Endothelial cell of umbilical vein (primary cell): ENCODE data around the gene LOXL1. TPM values are rescaled to one million over a fixed set of nuclear protein-coding genes. Genes with fewer than 3 reads are reported as not detected.

ENCODE experiments used
- BruUV-seq: library from RNA; stranded (reverse); fragments of 400-500 nt; replicated peaks from 2 replicates; lab custom pipeline; 2021; lab: Mats Ljungman, UMichigan
- CTCF ChIA-PET: fragments of 300-600, 350-600 bp; sonication (Branson Sonifier 250); formaldehyde crosslinking; loops from one replicate; lab custom pipeline; 2021; ENCODE audit warnings: antibody characterized with exemption, inconsistent platforms; lab: Charles Lee
- POLR2A ChIA-PET: fragments of 300-600, 350-600 bp; sonication (Branson Sonifier 250); formaldehyde crosslinking; loops from one replicate; lab custom pipeline; 2021; ENCODE audit warnings: antibody characterized with exemption, inconsistent platforms; lab: Charles Lee
- DNase-seq: peaks from one replicate; pipeline ENCODE4 v3.0.0-alpha.2; 2011; ENCODE audit warnings: low read depth, low spot score
- FAIRE-seq: peaks from 2 replicates; lab custom pipeline; 2011; peaks lifted over from hg19 to GRCh38; lab: Jason Lieb, UNC
- H2AFZ ChIP-seq: 2 replicates; pipeline ENCODE4 v1.6.0; 2012; ENCODE audit warnings: low read depth, low read length, control low read depth, inconsistent platforms
- H3K27ac ChIP-seq: 2 replicates; pipeline ENCODE4 v1.5.1; 2011; ENCODE audit warnings: low read depth, mild to moderate bottlenecking, control low read depth, low read length, moderate library complexity; ENCODE audit not compliant: insufficient read depth
- H3K27me3 ChIP-seq, 2 experiments: 2 replicates each; pipeline versions ENCODE4 v1.6.0 to v1.6.1; 2011; ENCODE audit warnings: low read length in 2 of 2, mixed read lengths in 1 of 2; ENCODE audit not compliant: control insufficient read depth in 2 of 2, insufficient read depth in 2 of 2
- H3K36me3 ChIP-seq, 2 experiments: 2 replicates in 1 of 2; 3 replicates in 1 of 2; pipeline ENCODE4 v1.5.1; 2011; ENCODE audit warnings: low read length in 2 of 2, mild to moderate bottlenecking in 1 of 2, moderate library complexity in 1 of 2; ENCODE audit not compliant: control insufficient read depth in 2 of 2, insufficient read depth in 2 of 2; ENCODE audit errors: extremely low read depth in 1 of 2
- H3K4me1 ChIP-seq: 3 replicates; pipeline ENCODE4 v1.5.1; 2011; ENCODE audit warnings: mild to moderate bottlenecking, low read length; ENCODE audit not compliant: control insufficient read depth, insufficient read depth; ENCODE audit errors: extremely low read depth
- H3K4me2 ChIP-seq: 2 replicates; pipeline ENCODE4 v1.6.1; 2011; ENCODE audit warnings: low read length, control low read depth, mixed read lengths; ENCODE audit not compliant: insufficient read depth
- H3K4me3 ChIP-seq, 3 experiments: fragments of 200-600 bp in 1 of 3; sonication (generic), shearing (Covaris generic) in 1 of 3; replicated peaks in 1 of 3; 2 replicates each; pipeline ENCODE4 v1.5.1; 2011 to 2016; ENCODE audit warnings: control low read depth in 3 of 3, low read length in 3 of 3, mild to moderate bottlenecking in 2 of 3, inconsistent platforms in 1 of 3, low read depth in 1 of 3, moderate library complexity in 1 of 3; ENCODE audit not compliant: insufficient read depth in 1 of 3
- H3K79me2 ChIP-seq: 2 replicates; pipeline ENCODE4 v1.6.0; 2012; ENCODE audit warnings: low read length, inconsistent platforms; ENCODE audit not compliant: control insufficient read depth, insufficient read depth
- H3K9ac ChIP-seq: replicated peaks from 2 replicates; pipeline ENCODE3; 2011; ENCODE audit warnings: low read length, control low read depth; ENCODE audit not compliant: insufficient read depth; ENCODE audit errors: extremely low read depth
- H3K9me1 ChIP-seq: replicated peaks from 3 replicates; pipeline ENCODE4 v1.6.0; 2011; ENCODE audit warnings: mild to moderate bottlenecking, low read length; ENCODE audit not compliant: control insufficient read depth, insufficient read depth; ENCODE audit errors: extremely low read depth
- H3K9me3 ChIP-seq: replicated peaks from 2 replicates; pipeline ENCODE4 v1.5.1; 2012; ENCODE audit warnings: low read length, inconsistent platforms; ENCODE audit not compliant: control insufficient read depth, insufficient read depth
- H4K20me1 ChIP-seq: replicated peaks from 2 replicates; pipeline ENCODE3; 2011; ENCODE audit warnings: mild to moderate bottlenecking, low read length; ENCODE audit not compliant: control insufficient read depth, insufficient read depth; ENCODE audit errors: extremely low read depth
- EZH2 ChIP-seq: IDR thresholded peaks from 2 replicates; pipeline ENCODE4 v1.6.1; 2012; ENCODE audit warnings: borderline replicate concordance, low read depth, mild to moderate bottlenecking, moderate library complexity, low read length, inconsistent platforms; ENCODE audit not compliant: severe bottlenecking
- FOS ChIP-seq: IDR thresholded peaks from 2 replicates; pipeline ENCODE4 v1.6.1; 2011; ENCODE audit warnings: mild to moderate bottlenecking, low read length, moderate library complexity, borderline replicate concordance; ENCODE audit not compliant: insufficient read depth
- GATA2 ChIP-seq: IDR thresholded peaks from 2 replicates; pipeline ENCODE4 v1.7.0; 2011; ENCODE audit warnings: low read depth, mild to moderate bottlenecking, moderate library complexity, mixed read lengths, low read length; ENCODE audit not compliant: insufficient read length, insufficient read depth
- JUN ChIP-seq: IDR thresholded peaks from 2 replicates; pipeline ENCODE4 v1.6.1; 2011; ENCODE audit warnings: borderline replicate concordance, low read depth; ENCODE audit not compliant: insufficient read length, insufficient read depth
- MYC ChIP-seq: IDR thresholded peaks from one replicate; pipeline ENCODE4 v1.6.1; 2011; ENCODE audit warnings: mild to moderate bottlenecking, low read depth, low read length
- POLR2A ChIP-seq: IDR thresholded peaks from 2 replicates; pipeline ENCODE4 v1.6.1; 2012; ENCODE audit warnings: low read depth, mild to moderate bottlenecking, control low read depth, low read length
- POLR2AphosphoS5 ChIP-seq: IDR thresholded peaks from 2 replicates; pipeline ENCODE4 v1.6.1; 2012; ENCODE audit warnings: low read depth, mild to moderate bottlenecking, control low read depth, low read length, moderate library complexity; ENCODE audit not compliant: insufficient read depth
- dilution Hi-C: fragments of 300-500 bp; cut with MboI; formaldehyde crosslinking; loops from one replicate; pipeline ENCODE4 v1.15.0; 2019; ENCODE audit warnings: low sequenced_read_pairs; ENCODE audit not compliant: extremely low pct_ligation_motif_present
- intact Hi-C: fragments of 100-400 bp; cut with micrococcal nuclease; formaldehyde crosslinking; loops from one replicate; pipeline ENCODE4 v1.10.0; 2022
- polyA plus RNA-seq, 4 experiments: library from polyadenylated mRNA; depleted of rRNA in 3 of 4; stranded (reverse) in 3 of 4; unstranded in 1 of 4; fragments of >200 nt; gene quantifications; 2 replicates each; pipeline versions ENCODE4 v1.2.1 to v1.2.3, GENCODE V29; 2011 to 2012; ENCODE audit warnings: missing spikeins in 1 of 4
- total RNA-seq: library from RNA; stranded (reverse); gene quantifications from 2 replicates; pipeline ENCODE4 v1.2.3, GENCODE V29; 2021
- TF ChIP-seq, protein P1 (sequence below): IDR thresholded peaks from 2 replicates; pipeline ENCODE4 v1.6.1; 2011; ENCODE audit not compliant: insufficient read depth, insufficient read length
- TF ChIP-seq, protein P2 (sequence below), 2 donors: IDR thresholded peaks; 1 replicate in 1 of 2; 2 replicates in 1 of 2; pipeline ENCODE4 v1.5.1; 2011; ENCODE audit warnings: low read length in 2 of 2, mild to moderate bottlenecking in 2 of 2, moderate library complexity in 2 of 2, control low read depth in 1 of 2, inconsistent platforms in 1 of 2, low read depth in 1 of 2; ENCODE audit not compliant: insufficient read depth in 1 of 2; ENCODE audit errors: extremely low read depth in 1 of 2

LOXL1 gene
- total and polyA plus RNA-seq, 2 donors (not counting 3 experiments of a cell fraction or from before 2014, with no cell fraction given), result 5.2 to 14.4 TPM

GRCh38 chr15:73909651-73910050, 16.6 kb upstream of the LOXL1 start:
- TF ChIP-seq, protein P1, sequence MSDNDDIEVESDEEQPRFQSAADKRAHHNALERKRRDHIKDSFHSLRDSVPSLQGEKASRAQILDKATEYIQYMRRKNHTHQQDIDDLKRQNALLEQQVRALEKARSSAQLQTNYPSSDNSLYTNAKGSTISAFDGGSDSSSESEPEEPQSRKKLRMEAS, result no peak
- no peak for TF ChIP-seq POLR2AphosphoS5
- no peak for TF ChIP-seq FOS
- no peak for TF ChIP-seq JUN
- no peak overlapping the region for H3K4me2 ChIP-seq
- CTCF ChIA-PET, result interaction anchor here (0.7 to 13.7 kb wide), 11 partner anchors 9 to 668 kb away, joined by 3 to 239 read pairs (median 4); partner anchors contain the start of genes LOXL1 and TBC1D21
- BruUV-seq, result no TSS peak
- no peak for FAIRE-seq
- H3K4me3 ChIP-seq, result no peak overlapping the region
- dilution Hi-C loops (no loop called here), intact Hi-C loops (no loop called here)
- no peak overlapping the region for H3K27ac ChIP-seq
- H3K79me2 ChIP-seq, result no peaks in the 10 kb centered on the region
- no peak overlapping the region for H2AFZ ChIP-seq
- POLR2A ChIA-PET, result no interaction called here
- H3K9me3 ChIP-seq, result no peaks in the 10 kb centered on the region
- H3K9ac ChIP-seq, result no peak overlapping the region
- no peaks in the 10 kb centered on the region for H4K20me1 ChIP-seq
- DNase-seq, result no peak
- H3K27me3 ChIP-seq, result peaks cover 0 to 10% of the 10 kb centered on the region in 2 experiments
- H3K36me3 ChIP-seq, result no peaks in the 10 kb centered on the region
- H3K9me1 ChIP-seq, result no peaks in the 10 kb centered on the region
- H3K4me1 ChIP-seq, result no peaks in the 10 kb centered on the region

- no peak for DNase-seq
- TF ChIP-seq, protein P2, sequence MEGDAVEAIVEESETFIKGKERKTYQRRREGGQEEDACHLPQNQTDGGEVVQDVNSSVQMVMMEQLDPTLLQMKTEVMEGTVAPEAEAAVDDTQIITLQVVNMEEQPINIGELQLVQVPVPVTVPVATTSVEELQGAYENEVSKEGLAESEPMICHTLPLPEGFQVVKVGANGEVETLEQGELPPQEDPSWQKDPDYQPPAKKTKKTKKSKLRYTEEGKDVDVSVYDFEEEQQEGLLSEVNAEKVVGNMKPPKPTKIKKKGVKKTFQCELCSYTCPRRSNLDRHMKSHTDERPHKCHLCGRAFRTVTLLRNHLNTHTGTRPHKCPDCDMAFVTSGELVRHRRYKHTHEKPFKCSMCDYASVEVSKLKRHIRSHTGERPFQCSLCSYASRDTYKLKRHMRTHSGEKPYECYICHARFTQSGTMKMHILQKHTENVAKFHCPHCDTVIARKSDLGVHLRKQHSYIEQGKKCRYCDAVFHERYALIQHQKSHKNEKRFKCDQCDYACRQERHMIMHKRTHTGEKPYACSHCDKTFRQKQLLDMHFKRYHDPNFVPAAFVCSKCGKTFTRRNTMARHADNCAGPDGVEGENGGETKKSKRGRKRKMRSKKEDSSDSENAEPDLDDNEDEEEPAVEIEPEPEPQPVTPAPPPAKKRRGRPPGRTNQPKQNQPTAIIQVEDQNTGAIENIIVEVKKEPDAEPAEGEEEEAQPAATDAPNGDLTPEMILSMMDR (IDR thresholded peaks at IDR 0.05; ENCODE audit: extremely low read depth in 1 of 2, insufficient read depth in 1 of 2, low read depth in 1 of 2, low read length in 2 of 2), result no peak
- TF ChIP-seq EZH2 (no peak), FOS (no peak), MYC (no peak), JUN (no peak), GATA2 (no peak), POLR2AphosphoS5 (no peak), POLR2A (no peak)
- TF ChIP-seq, protein P1, result no peak
- intact Hi-C loops, result no loop called here
- POLR2A ChIA-PET, result no interaction called here
- Histone ChIP-seq H3K4me1 (no peaks in the 10 kb centered on the region), H3K4me3 (no peak overlapping the region), H3K9me3 (no peaks in the 10 kb centered on the region), H3K9me1 (no peaks in the 10 kb centered on the region), H3K4me2 (no peak overlapping the region), H3K27ac (no peak overlapping the region), H2AFZ (no peak overlapping the region), H4K20me1 (no peaks in the 10 kb centered on the region), H3K9ac (no peak overlapping the region), H3K36me3 (no peaks in the 10 kb centered on the region), H3K27me3 (peaks cover 0 to 10% of the 10 kb centered on the region in 2 experiments), H3K79me2 (no peaks in the 10 kb centered on the region)
- CTCF ChIA-PET, result interaction anchor here (0.7 to 13.7 kb wide), 7 partner anchors 10 to 40 kb away, joined by 3 to 239 read pairs (median 7); partner anchors contain the start of genes LOXL1 and TBC1D21
- dilution Hi-C loops, result no loop called here
- FAIRE-seq, result no peak
- no TSS peak for BruUV-seq
Measured at GRCh38 chr15:73910522-73911303, 15.5 kb upstream of the LOXL1 start.
